K562 (cell line): ENCODE data around the gene SDCCAG8. TPM values are rescaled to one million over a fixed set of nuclear protein-coding genes. Genes with fewer than 3 reads are reported as not detected.

Experiments
- BRCA1 ChIP-seq, 2 experiments: fragments of 450-650 bp in 1 of 2; sonication (generic) in 1 of 2; formaldehyde crosslinking in 1 of 2; IDR thresholded peaks; 2 replicates each; pipeline versions ENCODE4 v1.5.0 to v1.6.1; 2017 to 2020; ENCODE audit warnings: mild to moderate bottlenecking in 1 of 2, missing genetic modification reagents in 1 of 2
- CEBPB ChIP-seq: fragments of 450-650 bp; IDR thresholded peaks from 2 replicates; pipeline ENCODE4 v1.6.1; 2016; ENCODE audit warnings: missing genetic modification characterization, missing compliant biosample characterization
- CSDE1 ChIP-seq, 2 experiments: fragments of 450-650 bp; IDR thresholded peaks; 2 replicates each; pipeline ENCODE4 v1.6.1; 2016; ENCODE audit warnings: mild to moderate bottlenecking in 1 of 2
- DPF2 ChIP-seq: fragments of 450-650 bp; IDR thresholded peaks from 2 replicates; pipeline ENCODE4 v1.6.1; 2016
- EGR1 ChIP-seq: fragments of 450-650 bp; conservative IDR thresholded peaks from 2 replicates; pipeline ENCODE4 v1.6.1; 2017; ENCODE audit warnings: mild to moderate bottlenecking
- ESRRB ChIP-seq: fragments of 250-450 bp; sonication (Bioruptor Pico); IDR thresholded peaks from 2 replicates; pipeline ENCODE4 v1.5.0; 2020; ENCODE audit warnings: mild to moderate bottlenecking, moderate library complexity, borderline replicate concordance
- KLF13 ChIP-seq: fragments of 450-650 bp; IDR thresholded peaks from 2 replicates; pipeline ENCODE4 v1.6.1; 2016; ENCODE audit warnings: missing genetic modification characterization, low read depth, mild to moderate bottlenecking, missing compliant biosample characterization, moderate library complexity, borderline replicate concordance
- MAFF ChIP-seq: IDR thresholded peaks from 2 replicates; pipeline ENCODE4 v1.6.1; 2012; ENCODE audit warnings: low read length, improper control_type of control experiment
- NBN ChIP-seq: fragments of 450-650 bp; IDR thresholded peaks from 2 replicates; pipeline ENCODE4 v1.6.1; 2016; ENCODE audit warnings: low read depth, mild to moderate bottlenecking
- NCOA6 ChIP-seq: fragments of 450-650 bp; IDR thresholded peaks from 2 replicates; pipeline ENCODE4 v1.6.1; 2017; ENCODE audit warnings: mild to moderate bottlenecking
- PHF8 ChIP-seq: fragments of 200-600 bp; sonication (generic); IDR thresholded peaks from 2 replicates; pipeline ENCODE4 v1.6.1; 2012; ENCODE audit warnings: mixed run types, mild to moderate bottlenecking, inconsistent platforms, low read length, moderate library complexity, borderline replicate concordance
- PRPF4 ChIP-seq: fragments of 200-400 bp; formaldehyde crosslinking; IDR thresholded peaks from one replicate; pipeline ENCODE4 v1.6.1; 2017; ENCODE audit warnings: low read length, low read depth, mild to moderate bottlenecking; ENCODE audit not compliant: insufficient read depth, poor library complexity, severe bottlenecking
- RAD21 ChIP-seq, 2 experiments: fragments of 250-450 bp in 1 of 2; fragments of 450-650 bp in 1 of 2; sonication (Bioruptor Pico) in 1 of 2; formaldehyde crosslinking in 1 of 2; IDR thresholded peaks in 1 of 2; conservative IDR thresholded peaks in 1 of 2; 2 replicates each; pipeline versions ENCODE4 v1.4.0 to v1.8.0; 2020 to 2022; ENCODE audit warnings: mild to moderate bottlenecking in 2 of 2, moderate library complexity in 1 of 2
- SIN3B ChIP-seq: fragments of 450-650 bp; IDR thresholded peaks from 2 replicates; pipeline ENCODE4 v1.6.1; 2017; ENCODE audit warnings: low read depth, mild to moderate bottlenecking, moderate library complexity
- SOX6 ChIP-seq: fragments of 450-650 bp; IDR thresholded peaks from 2 replicates; pipeline ENCODE4 v1.6.1; 2014; ENCODE audit warnings: mild to moderate bottlenecking
- SP2 ChIP-seq: IDR thresholded peaks from 2 replicates; pipeline ENCODE4 v1.6.1; 2011; ENCODE audit warnings: mild to moderate bottlenecking, low read depth, low read length, moderate library complexity; ENCODE audit not compliant: poor library complexity, severe bottlenecking; ENCODE audit errors: extremely low read depth
- TRIM24 ChIP-seq, 2 experiments: fragments of 450-650 bp; IDR thresholded peaks; 2 replicates each; pipeline ENCODE4 v1.6.1; 2016
- ZNF354B ChIP-seq: fragments of 250-450 bp; sonication (Bioruptor Pico); IDR thresholded peaks from 2 replicates; pipeline ENCODE4 v1.4.0; 2020
- polyA plus RNA-seq, 8 experiments: library from polyadenylated mRNA; depleted of rRNA in 4 of 8; stranded (reverse) in 5 of 8; unstranded in 3 of 8; fragments of >200 nt; fragmentation: Nextera tagmentation in 2 of 8; fragmentation: Illumina TruSeq in 1 of 8; extraction: Ambion mirVana in 2 of 8; extraction: Trizol in 1 of 8; gene quantifications; 2 replicates each; pipeline versions ENCODE4 v1.2.1 to v1.2.3, GENCODE V29; 2011 to 2014; ENCODE audit warnings: inconsistent platforms in 1 of 8, missing spikeins in 1 of 8
- total RNA-seq, 7 experiments: library from RNA; depleted of rRNA in 6 of 7; stranded (reverse); fragments of >200 nt in 6 of 7; fragmentation: Illumina TruSeq in 2 of 7; extraction: Trizol in 2 of 7; gene quantifications; 2 replicates each; pipeline versions ENCODE4 v1.2.1 to v1.2.3, GENCODE V29; 2011 to 2021; ENCODE audit warnings: low replicate concordance in 1 of 7
- TF ChIP-seq, protein P1 (sequence below): fragments of 450-650 bp; IDR thresholded peaks from 2 replicates; pipeline ENCODE4 v1.6.1; 2016

SDCCAG8 gene
- total and polyA plus RNA-seq, 9 of the 15 experiments (the other 6 are each of a cell fraction or from before 2014, with no cell fraction given): 17.9 to 36.7 (median 25.4) TPM

DNA sequence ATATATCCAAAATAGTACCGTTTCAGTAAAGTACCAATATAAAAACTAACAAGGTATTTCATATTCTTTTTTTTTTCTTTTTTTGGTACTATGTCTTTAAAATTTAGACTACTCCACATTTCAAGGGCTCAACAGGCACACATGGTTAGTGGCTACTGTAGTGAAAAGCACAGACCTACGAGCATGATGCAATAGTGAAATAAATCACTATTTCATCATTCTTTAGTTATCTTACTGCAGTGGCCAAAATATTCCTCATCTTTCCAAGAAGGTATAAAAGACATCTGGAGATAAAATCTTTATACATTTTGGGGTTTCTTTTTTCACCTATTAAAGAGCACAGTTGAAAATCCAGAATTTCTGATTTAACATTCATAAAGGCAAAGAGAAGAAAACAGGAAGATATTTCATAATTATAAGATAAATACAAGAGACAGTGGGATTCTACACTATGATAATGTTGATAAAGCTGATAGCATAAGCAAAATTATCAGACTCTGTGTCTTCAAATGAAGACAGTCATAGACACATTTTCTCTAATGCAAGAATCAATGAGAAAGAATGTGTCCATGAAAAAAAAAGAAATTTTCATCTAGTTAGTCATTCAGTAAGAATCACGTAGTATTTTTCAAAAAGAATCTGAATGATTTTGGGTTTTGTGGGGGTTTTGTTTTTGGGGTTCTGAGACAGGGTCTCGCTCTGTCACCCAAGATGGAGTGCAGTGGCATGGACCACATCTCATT lies 42.6 kb upstream of the SDCCAG8 start (continued):
- peak; percentile 92 for TF ChIP-seq CEBPB
- peak; percentile 56; the same call in 1 of the 2 replicates for TF ChIP-seq SOX6
- TF ChIP-seq RAD21 (CRISPR knock-in tag; conservative IDR thresholded peaks at IDR 0.05 in 1 of 2, IDR thresholded peaks at IDR 0.05 in 1 of 2): peak in 1 of 2 experiments; percentile 40; a peak in 2 of 4 replicates
- TF ChIP-seq CSDE1 (IDR thresholded peaks at IDR 0.05): no peak
- TF ChIP-seq BRCA1 (IDR thresholded peaks at IDR 0.05): no peak
- no peak for TF ChIP-seq BRCA1 (CRISPR knock-in tag; IDR thresholded peaks at IDR 0.05)
- TF ChIP-seq EGR1: no peak
- no peak for TF ChIP-seq MAFF
- peak; percentile 87 to 93; a peak in 2 of 4 replicates for TF ChIP-seq TRIM24 (IDR thresholded peaks at IDR 0.05)
- no peak for TF ChIP-seq KLF13
- TF ChIP-seq NBN: no peak
- TF ChIP-seq SIN3B: no peak
- TF ChIP-seq PRPF4: no peak
- TF ChIP-seq SP2: no peak
- TF ChIP-seq DPF2: peak; percentile 48; the same call in 1 of the 2 replicates
- TF ChIP-seq ESRRB (CRISPR knock-in tag): no peak
- TF ChIP-seq PHF8: no peak
- TF ChIP-seq ZNF354B (CRISPR knock-in tag): no peak
- TF ChIP-seq, protein P1, sequence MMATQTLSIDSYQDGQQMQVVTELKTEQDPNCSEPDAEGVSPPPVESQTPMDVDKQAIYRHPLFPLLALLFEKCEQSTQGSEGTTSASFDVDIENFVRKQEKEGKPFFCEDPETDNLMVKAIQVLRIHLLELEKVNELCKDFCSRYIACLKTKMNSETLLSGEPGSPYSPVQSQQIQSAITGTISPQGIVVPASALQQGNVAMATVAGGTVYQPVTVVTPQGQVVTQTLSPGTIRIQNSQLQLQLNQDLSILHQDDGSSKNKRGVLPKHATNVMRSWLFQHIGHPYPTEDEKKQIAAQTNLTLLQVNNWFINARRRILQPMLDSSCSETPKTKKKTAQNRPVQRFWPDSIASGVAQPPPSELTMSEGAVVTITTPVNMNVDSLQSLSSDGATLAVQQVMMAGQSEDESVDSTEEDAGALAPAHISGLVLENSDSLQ: peak; percentile 79
- TF ChIP-seq NCOA6: no peak
